K562 (cell line): ENCODE data around the gene TF. TPM values are rescaled to one million over a fixed set of nuclear protein-coding genes. Genes with fewer than 3 reads are reported as not detected.

Source experiments
- BACH1 ChIP-seq: fragments of 200-800 bp; sonication (Bioruptor generic); IDR thresholded peaks from 2 replicates; pipeline ENCODE4 v1.6.1; 2016; ENCODE audit warnings: missing genetic modification characterization, missing compliant biosample characterization
- CCAR2 ChIP-seq: fragments of 200-400 bp; formaldehyde crosslinking; IDR thresholded peaks from 2 replicates; pipeline ENCODE4 v1.6.1; 2017; ENCODE audit warnings: mild to moderate bottlenecking, low read depth, low read length
- FOXA1 ChIP-seq: fragments of 450-650 bp; IDR thresholded peaks from 2 replicates; pipeline ENCODE4 v1.6.1; 2016; ENCODE audit warnings: mild to moderate bottlenecking, borderline replicate concordance
- FOXK1 ChIP-seq: sonication (generic); formaldehyde crosslinking; IDR thresholded peaks from 2 replicates; pipeline ENCODE4 v1.8.0; 2022; ENCODE audit warnings: missing genetic modification reagents, mild to moderate bottlenecking, borderline replicate concordance
- MAZ ChIP-seq, 2 experiments: fragments of 450-650 bp in 1 of 2; sonication (generic) in 1 of 2; formaldehyde crosslinking; IDR thresholded peaks in 1 of 2; conservative IDR thresholded peaks in 1 of 2; 2 replicates each; pipeline versions ENCODE4 v1.4.0 to v1.5.0; 2020; ENCODE audit warnings: mild to moderate bottlenecking in 1 of 2, missing genetic modification reagents in 1 of 2
- polyA plus RNA-seq, 8 experiments: library from polyadenylated mRNA; depleted of rRNA in 4 of 8; stranded (reverse) in 5 of 8; unstranded in 3 of 8; fragments of >200 nt; fragmentation: Nextera tagmentation in 2 of 8; fragmentation: Illumina TruSeq in 1 of 8; extraction: Ambion mirVana in 2 of 8; extraction: Trizol in 1 of 8; gene quantifications; 2 replicates each; pipeline versions ENCODE4 v1.2.1 to v1.2.3, GENCODE V29; 2011 to 2014; ENCODE audit warnings: inconsistent platforms in 1 of 8, missing spikeins in 1 of 8
- total RNA-seq, 7 experiments: library from RNA; depleted of rRNA in 6 of 7; stranded (reverse); fragments of >200 nt in 6 of 7; fragmentation: Illumina TruSeq in 2 of 7; extraction: Trizol in 2 of 7; gene quantifications; 2 replicates each; pipeline versions ENCODE4 v1.2.1 to v1.2.3, GENCODE V29; 2011 to 2021; ENCODE audit warnings: low replicate concordance in 1 of 7
- TF ChIP-seq, protein P1 (sequence below), 2 experiments: fragments of 150-350 bp in 1 of 2; IDR thresholded peaks; 2 replicates each; pipeline ENCODE4 v1.6.1; 2012 to 2016; ENCODE audit warnings: low read depth in 2 of 2, low read length in 2 of 2, mild to moderate bottlenecking in 1 of 2, moderate library complexity in 1 of 2
- TF ChIP-seq, protein P2 (sequence below): fragments of 450-650 bp; formaldehyde crosslinking; conservative IDR thresholded peaks from 2 replicates; pipeline ENCODE4 v1.4.0; 2022; ENCODE audit warnings: mild to moderate bottlenecking, missing genetic modification characterization
- TF ChIP-seq, protein P3 (sequence below): fragments of 450-650 bp; IDR thresholded peaks from 2 replicates; pipeline ENCODE4 v1.7.0; 2016; ENCODE audit warnings: borderline replicate concordance

Gene TF
- total and polyA plus RNA-seq, 9 of the 15 experiments (the other 6 are each of a cell fraction or from before 2014, with no cell fraction given): 0.09 to 9.2 (median 3.1) TPM

DNA sequence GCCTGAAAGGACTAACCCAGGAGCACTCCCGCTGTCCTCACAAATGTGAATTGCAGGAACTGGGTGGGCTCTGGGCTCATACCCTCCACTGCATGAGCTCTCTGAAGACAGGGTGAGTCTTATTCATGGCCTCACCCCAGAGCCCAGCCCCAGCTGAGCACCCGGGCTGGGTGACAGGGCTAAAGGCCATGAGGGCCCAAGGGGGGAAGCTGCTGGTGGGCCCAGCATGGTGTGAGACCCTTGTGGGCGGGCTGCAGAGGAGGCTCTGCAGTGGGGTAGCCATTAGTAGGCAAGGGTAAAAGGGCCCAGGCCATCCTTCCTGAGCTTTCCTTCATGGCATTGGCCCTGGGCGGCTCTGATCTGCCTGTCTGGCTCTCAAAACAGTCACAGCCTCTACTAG, 89.8 kb downstream of the TF start (continued):
- TF ChIP-seq, protein P1, sequence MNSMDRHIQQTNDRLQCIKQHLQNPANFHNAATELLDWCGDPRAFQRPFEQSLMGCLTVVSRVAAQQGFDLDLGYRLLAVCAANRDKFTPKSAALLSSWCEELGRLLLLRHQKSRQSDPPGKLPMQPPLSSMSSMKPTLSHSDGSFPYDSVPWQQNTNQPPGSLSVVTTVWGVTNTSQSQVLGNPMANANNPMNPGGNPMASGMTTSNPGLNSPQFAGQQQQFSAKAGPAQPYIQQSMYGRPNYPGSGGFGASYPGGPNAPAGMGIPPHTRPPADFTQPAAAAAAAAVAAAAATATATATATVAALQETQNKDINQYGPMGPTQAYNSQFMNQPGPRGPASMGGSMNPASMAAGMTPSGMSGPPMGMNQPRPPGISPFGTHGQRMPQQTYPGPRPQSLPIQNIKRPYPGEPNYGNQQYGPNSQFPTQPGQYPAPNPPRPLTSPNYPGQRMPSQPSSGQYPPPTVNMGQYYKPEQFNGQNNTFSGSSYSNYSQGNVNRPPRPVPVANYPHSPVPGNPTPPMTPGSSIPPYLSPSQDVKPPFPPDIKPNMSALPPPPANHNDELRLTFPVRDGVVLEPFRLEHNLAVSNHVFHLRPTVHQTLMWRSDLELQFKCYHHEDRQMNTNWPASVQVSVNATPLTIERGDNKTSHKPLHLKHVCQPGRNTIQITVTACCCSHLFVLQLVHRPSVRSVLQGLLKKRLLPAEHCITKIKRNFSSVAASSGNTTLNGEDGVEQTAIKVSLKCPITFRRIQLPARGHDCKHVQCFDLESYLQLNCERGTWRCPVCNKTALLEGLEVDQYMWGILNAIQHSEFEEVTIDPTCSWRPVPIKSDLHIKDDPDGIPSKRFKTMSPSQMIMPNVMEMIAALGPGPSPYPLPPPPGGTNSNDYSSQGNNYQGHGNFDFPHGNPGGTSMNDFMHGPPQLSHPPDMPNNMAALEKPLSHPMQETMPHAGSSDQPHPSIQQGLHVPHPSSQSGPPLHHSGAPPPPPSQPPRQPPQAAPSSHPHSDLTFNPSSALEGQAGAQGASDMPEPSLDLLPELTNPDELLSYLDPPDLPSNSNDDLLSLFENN (IDR thresholded peaks at IDR 0.05; ENCODE audit: low read depth in 2 of 2, low read length in 2 of 2): no peak
- TF ChIP-seq, protein P2, sequence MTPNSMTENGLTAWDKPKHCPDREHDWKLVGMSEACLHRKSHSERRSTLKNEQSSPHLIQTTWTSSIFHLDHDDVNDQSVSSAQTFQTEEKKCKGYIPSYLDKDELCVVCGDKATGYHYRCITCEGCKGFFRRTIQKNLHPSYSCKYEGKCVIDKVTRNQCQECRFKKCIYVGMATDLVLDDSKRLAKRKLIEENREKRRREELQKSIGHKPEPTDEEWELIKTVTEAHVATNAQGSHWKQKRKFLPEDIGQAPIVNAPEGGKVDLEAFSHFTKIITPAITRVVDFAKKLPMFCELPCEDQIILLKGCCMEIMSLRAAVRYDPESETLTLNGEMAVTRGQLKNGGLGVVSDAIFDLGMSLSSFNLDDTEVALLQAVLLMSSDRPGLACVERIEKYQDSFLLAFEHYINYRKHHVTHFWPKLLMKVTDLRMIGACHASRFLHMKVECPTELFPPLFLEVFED (CRISPR knock-in tag): no peak
- TF ChIP-seq FOXA1: no peak
- TF ChIP-seq FOXK1 (CRISPR knock-in tag): no peak
- TF ChIP-seq, protein P3, sequence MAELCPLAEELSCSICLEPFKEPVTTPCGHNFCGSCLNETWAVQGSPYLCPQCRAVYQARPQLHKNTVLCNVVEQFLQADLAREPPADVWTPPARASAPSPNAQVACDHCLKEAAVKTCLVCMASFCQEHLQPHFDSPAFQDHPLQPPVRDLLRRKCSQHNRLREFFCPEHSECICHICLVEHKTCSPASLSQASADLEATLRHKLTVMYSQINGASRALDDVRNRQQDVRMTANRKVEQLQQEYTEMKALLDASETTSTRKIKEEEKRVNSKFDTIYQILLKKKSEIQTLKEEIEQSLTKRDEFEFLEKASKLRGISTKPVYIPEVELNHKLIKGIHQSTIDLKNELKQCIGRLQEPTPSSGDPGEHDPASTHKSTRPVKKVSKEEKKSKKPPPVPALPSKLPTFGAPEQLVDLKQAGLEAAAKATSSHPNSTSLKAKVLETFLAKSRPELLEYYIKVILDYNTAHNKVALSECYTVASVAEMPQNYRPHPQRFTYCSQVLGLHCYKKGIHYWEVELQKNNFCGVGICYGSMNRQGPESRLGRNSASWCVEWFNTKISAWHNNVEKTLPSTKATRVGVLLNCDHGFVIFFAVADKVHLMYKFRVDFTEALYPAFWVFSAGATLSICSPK: no peak
- TF ChIP-seq MAZ (CRISPR knock-in tag; conservative IDR thresholded peaks at IDR 0.05 in 1 of 2, IDR thresholded peaks at IDR 0.05 in 1 of 2): no peak
- no peak for TF ChIP-seq BACH1
- TF ChIP-seq CCAR2: no peak
- TF ChIP-seq, all 486 proteins: peak for 0
